Eye (tissue), 1 donor: ENCODE data around the gene CDH22.
A peak's percentile ranks its signal among the peaks of the same experiment; 100 is the strongest.

Experiments used
- DNase-seq: peaks from one replicate; pipeline ENCODE4 v3.0.0-alpha.2; 2015

Gene CDH22

DNA sequence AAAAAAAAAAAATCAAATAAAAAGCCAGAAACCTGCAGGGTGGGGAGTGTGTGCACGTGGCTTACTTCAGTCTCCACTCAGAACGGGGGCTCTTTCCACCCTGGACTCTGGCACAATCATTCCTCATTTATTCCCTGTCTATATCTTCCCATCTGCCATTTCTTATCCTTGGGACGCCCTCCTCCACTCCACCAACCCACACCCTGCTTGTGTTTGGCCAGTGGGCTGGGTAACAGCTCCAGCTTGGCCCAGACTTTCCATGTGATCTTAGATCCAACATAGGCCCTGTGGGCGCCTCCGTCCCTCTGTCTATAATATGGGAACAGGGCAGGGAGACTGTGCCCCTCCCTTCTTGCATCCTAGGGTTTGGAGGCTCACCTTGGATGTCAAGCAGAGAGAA, 122.1 kb downstream of the CDH22 start:
- DNase-seq: no peak

- no peak for DNase-seq
Measured at GRCh38 chr20:46185353-46185752, 122.9 kb downstream of the CDH22 start.

GRCh38 chr20:46183768-46184167, 124.5 kb downstream of the CDH22 start:
- no peak for DNase-seq

GRCh38 chr20:46182276-46183200, 125.8 kb downstream of the CDH22 start:
- no peak for DNase-seq

DNA sequence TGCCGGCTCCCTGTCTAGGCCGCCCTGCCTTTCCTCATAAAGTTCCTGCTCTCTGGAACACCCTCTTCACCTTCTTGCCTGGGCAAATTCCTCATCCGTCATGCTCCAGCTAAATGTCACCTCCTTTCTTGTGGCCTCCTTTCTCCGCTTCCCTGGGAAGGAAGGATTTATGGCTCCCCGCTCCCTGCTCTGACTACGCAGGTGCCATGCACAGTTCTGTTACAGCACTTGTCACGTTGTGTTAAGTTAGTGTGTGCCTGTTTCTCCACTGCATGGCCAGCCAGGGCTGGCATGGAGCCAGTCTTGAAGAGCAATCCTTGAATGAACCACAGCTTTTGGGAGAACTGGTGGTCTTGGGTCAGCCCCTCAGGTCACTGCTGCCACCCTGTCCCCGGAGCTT, 128.4 kb downstream of the CDH22 start:
- no peak for DNase-seq

DNA sequence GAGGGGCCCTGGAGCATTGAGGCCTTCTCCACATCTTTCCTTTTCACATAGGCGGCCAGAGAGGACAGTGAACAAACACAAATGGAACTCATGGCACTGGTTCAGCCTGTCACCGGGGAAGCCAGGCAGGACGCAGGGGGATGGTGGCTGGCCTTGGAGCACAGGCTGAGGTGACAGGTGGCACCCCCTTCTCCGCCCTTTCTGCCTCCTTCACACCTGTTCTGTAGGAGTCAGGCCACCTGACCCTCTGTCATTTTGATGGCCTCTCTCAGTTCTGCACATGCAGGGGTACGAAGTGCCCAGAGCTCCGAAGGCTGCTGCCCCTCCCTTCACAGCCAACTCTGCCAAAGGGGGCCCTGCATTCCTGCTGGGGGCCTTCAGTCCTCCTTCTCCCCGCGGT, 129.4 kb downstream of the CDH22 start:
- no peak for DNase-seq

DNA sequence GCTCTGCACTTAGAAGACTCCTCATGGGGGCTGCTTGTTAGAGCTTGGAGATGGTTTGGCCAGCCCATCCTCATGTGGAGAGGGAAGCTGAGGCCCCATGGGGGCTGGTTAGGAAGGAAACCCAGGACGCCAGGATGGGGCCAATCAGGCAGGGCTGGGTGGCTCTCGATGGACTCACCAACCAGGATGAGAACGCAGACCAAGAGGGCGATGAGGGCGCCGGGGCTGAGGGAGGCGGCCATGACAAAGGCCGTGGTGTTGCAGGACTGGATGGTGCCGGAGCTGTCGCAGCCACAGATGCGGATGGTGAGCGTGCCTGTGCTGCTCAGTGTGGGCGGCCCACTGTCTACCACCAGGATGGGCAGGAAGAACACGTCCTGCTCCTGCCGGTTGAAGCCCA, 130.5 kb downstream of the CDH22 start:
- no peak for DNase-seq

GRCh38 chr20:46176739-46177378, 131.4 kb downstream of the CDH22 start:
- DNase-seq: no peak

- DNase-seq: no peak
Measured at GRCh38 chr20:46175127-46175494, 133.2 kb downstream of the CDH22 start.

- peak; percentile 87 for DNase-seq
Measured at GRCh38 chr20:46174469-46175126, 133.7 kb downstream of the CDH22 start.

GRCh38 chr20:46173652-46174468, 134.4 kb downstream of the CDH22 start:
- DNase-seq: no peak

DNA sequence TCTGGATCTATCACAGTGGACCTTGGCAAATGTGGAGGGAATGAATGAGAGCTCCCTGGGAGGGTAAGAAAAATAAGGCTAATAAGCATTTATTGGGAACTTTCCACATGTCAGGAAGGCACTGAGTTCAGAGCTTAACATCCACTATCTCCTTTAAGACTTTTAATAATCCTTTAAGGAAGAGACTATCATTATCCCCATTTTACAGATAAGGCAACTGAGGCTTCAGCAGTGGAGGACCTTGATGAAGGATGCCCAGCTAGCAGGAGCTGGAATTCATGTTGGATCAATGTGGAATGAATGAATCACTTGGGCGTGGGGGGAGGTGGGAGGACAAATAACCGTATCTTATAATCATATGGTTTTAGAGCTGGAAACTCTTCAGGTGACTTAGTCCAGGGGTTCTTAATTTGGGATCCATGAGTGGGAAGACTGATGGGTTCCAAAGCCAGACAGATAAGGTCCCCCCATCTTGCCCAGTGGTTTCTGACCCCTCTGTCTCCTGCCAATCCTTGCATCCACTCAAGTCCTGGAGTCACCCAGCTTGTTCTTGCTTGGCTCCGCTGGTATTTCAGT, 135.2 kb downstream of the CDH22 start:
- DNase-seq: no peak

DNA sequence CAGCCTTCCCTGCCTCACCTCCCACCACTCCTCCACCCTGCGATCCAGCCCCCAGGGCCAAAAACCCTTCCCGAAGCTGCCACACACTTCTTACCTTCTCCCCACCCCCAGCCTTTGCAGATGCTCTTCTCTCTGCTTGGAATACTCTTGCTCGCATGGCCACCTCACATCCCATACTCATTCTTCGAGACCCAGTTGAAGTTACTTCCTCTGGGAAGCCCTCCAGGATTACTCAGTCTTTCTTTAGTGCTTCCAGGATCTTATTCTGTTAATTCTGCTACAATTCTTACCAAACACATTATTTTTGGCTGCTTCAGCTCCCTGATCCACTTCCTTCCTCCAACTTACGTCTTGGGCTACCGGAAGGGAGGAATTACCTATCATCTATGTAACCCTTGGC, 135.8 kb downstream of the CDH22 start:
- no peak for DNase-seq

GRCh38 chr20:46171909-46172308, 136.4 kb downstream of the CDH22 start:
- DNase-seq: no peak

DNA sequence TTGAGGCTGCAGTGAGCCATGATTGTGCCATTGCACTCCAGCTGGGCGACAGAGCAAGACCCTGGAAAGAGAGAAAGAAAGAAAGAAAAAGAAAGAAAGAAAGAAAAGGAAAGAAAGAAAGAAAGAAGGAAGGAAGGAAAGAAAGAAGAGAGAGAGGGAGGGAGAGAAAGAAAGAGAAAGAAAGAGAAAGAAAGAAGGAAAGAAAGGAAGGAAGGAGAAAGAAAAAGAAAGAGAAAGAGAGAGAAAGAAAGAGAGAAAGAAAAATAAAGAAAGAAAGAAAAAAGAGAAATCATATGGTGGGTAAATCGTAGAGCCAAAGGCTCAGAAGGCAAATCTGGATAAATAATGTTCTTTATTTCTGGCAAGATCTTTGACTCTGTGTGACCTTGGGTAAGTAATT, 136.8 kb downstream of the CDH22 start:
- no peak for DNase-seq

DNA sequence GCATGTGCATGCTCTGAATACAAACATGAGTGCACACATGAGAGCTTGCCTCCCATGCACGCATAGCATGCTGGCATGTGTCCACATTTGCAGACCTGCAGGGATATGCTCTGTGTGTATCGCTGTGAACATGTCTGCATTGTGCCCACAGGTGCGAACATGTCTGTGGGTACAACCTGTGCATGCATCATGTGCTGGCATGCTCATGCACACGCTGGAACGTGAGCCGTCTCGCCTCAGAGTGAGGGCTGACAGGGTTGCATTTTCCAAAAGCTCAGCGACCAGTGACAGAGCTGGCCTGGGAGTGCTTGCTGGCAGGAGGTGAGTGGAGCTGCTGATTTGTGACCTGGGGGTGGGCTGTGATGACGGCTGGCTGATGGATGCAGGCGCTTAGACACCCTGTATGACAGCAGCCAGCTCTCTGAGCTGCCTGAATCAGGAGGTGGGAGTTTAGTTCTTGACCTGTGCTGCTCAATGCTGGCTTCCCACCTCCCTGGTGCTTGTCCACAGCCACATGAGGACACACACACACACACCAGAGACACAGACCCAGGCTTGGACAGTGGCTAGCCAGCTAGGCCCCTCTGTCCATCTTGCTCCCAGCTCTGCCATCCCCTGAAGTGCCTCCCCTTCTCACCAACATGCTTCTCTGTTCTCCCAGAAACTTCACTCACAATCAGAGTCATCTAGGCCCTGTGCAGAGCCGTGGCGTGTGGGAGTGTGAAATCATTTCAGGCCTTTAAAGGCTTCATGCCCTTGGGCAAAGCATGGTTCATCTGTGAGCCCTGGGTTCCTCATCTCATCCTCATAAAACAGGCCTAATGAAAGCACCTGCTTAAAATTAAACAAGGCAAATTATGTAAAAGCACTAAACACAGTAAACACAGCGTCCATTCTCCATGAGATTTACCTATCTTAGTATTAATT, 138.8 kb downstream of the CDH22 start:
- DNase-seq: no peak

- DNase-seq: no peak
Measured at GRCh38 chr20:46168438-46168837, 139.9 kb downstream of the CDH22 start.

DNA sequence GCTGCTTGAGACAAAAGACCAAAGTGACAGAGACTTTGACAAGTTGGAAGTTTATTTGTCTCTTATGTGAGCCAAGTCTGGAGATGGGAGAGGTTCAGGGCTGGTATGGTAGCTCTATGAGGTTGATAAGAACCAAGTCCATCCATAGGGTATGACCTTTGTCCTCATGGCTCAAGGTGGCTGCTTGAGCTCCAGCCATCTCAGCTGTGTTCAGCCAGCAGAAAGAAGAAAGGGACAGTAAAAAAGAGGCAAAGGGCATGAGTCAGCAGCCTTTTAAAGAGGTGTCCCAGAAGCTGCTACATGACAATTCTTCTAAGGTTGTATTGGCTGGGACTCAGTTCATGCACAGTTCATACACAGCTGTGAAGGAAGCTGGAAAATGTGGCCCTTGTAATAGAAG, 141.2 kb downstream of the CDH22 start:
- DNase-seq: no peak

GRCh38 chr20:46164254-46164653, 144.0 kb downstream of the CDH22 start:
- DNase-seq: peak; percentile 70

- no peak for DNase-seq
Measured at GRCh38 chr20:46161921-46162320, 146.4 kb downstream of the CDH22 start.

GRCh38 chr20:46160661-46161060, 147.6 kb downstream of the CDH22 start:
- DNase-seq: no peak
